SU-DHL-6 (cell line): ENCODE measurements around the gene ANKRD23.

ENCODE experiments used
- H2AFZ ChIP-seq: fragments of 200-600 bp; sonication (generic); 2 replicates; pipeline ENCODE4 v1.6.1; 2014; ENCODE audit warnings: low read depth, mild to moderate bottlenecking, moderate library complexity, mixed read lengths, antibody characterized with exemption, low read length; ENCODE audit not compliant: severe bottlenecking
- H3F3A ChIP-seq: fragments of 200-600 bp; shearing (Covaris generic); 2 replicates; pipeline ENCODE4 v1.6.0; 2016; ENCODE audit warnings: antibody characterized with exemption, mild to moderate bottlenecking; ENCODE audit not compliant: insufficient read depth
- H3K27ac ChIP-seq: fragments of 200-600 bp; sonication (generic); 2 replicates; pipeline ENCODE4 v1.5.1; 2016; ENCODE audit warnings: low read depth, mild to moderate bottlenecking, low read length, moderate library complexity, mixed read lengths
- H3K27me3 ChIP-seq: fragments of 200-600 bp; sonication (generic), shearing (Covaris generic); 2 replicates; pipeline ENCODE4 v1.6.0; 2014; ENCODE audit warnings: mild to moderate bottlenecking, low read length
- H3K36me3 ChIP-seq: fragments of 200-600 bp; sonication (generic); 2 replicates; pipeline ENCODE4 v1.6.1; 2014; ENCODE audit warnings: mild to moderate bottlenecking, low read length, mixed read lengths
- H3K4me2 ChIP-seq: fragments of 300-600, 200-600 bp; shearing (Covaris generic), sonication (generic); 2 replicates; pipeline ENCODE4 v1.6.0; 2014; ENCODE audit warnings: low read length, low read depth, mild to moderate bottlenecking; ENCODE audit not compliant: poor library complexity, severe bottlenecking
- H3K4me3 ChIP-seq: fragments of 200-600 bp; sonication (generic); 2 replicates; pipeline ENCODE4 v1.5.1; 2014; ENCODE audit warnings: antibody characterized with exemption, low read length, mild to moderate bottlenecking, mixed read lengths; ENCODE audit not compliant: insufficient read depth, poor library complexity, severe bottlenecking
- H3K79me2 ChIP-seq: fragments of 200-600 bp; sonication (generic); 2 replicates; pipeline ENCODE4 v1.6.1; 2014; ENCODE audit warnings: mild to moderate bottlenecking, low read length, moderate library complexity; ENCODE audit not compliant: insufficient read depth
- H3K9ac ChIP-seq: fragments of 200-600 bp; sonication (generic); 2 replicates; pipeline ENCODE4 v1.7.0; 2014; ENCODE audit warnings: mild to moderate bottlenecking, low read length
- H3K9me2 ChIP-seq: fragments of 200-600 bp; sonication (generic); replicated peaks from 2 replicates; pipeline ENCODE4 v1.6.1; 2014; ENCODE audit warnings: low read length; ENCODE audit not compliant: insufficient read depth
- H3K9me3 ChIP-seq: fragments of 200-600 bp; sonication (generic); 2 replicates; pipeline ENCODE4 v1.6.1; 2014; ENCODE audit warnings: low read length, mixed read lengths; ENCODE audit not compliant: insufficient read depth
- H4K20me1 ChIP-seq: fragments of 200-600 bp; sonication (generic); 2 replicates; pipeline ENCODE4 v1.6.1; 2014; ENCODE audit warnings: low read depth, mild to moderate bottlenecking, antibody characterized with exemption, low read length, moderate library complexity, mixed read lengths
- CTCF ChIP-seq: fragments of 200-600 bp; sonication (generic); IDR thresholded peaks from one replicate; pipeline ENCODE4 v1.5.1; 2017; ENCODE audit warnings: antibody characterized with exemption, mild to moderate bottlenecking, low read length, moderate library complexity; ENCODE audit not compliant: insufficient read depth, poor library complexity, severe bottlenecking
- EZH2phosphoT487 ChIP-seq: fragments of 200-600 bp; sonication (generic), shearing (Covaris generic); conservative IDR thresholded peaks from 2 replicates; pipeline ENCODE4 v1.6.1; 2018; ENCODE audit warnings: mild to moderate bottlenecking, antibody characterized with exemption, low read length, moderate library complexity, mixed read lengths

The ANKRD23 gene

GRCh38 chr2:96857667-96858372, 14.0 kb upstream of the ANKRD23 start, which contains the start of gene ANKRD39:
Gene ANKRD39, minus strand, starts transcription at chr2:96858016. Its CDS starts 29 bp downstream, at chr2:96857987.
- H3K9ac ChIP-seq = peak within 1 kb of the TSS; percentile 79
- peak within 1 kb of the TSS; percentile 67 for H3K27ac ChIP-seq
- peaks cover 6% of the 10 kb centered on the region; the same call in 1 of the 2 replicates for H3K79me2 ChIP-seq
- H3K27me3 ChIP-seq = no peaks in the 10 kb centered on the region
- peak within 1 kb of the TSS; percentile 78 for H3K4me2 ChIP-seq
- H4K20me1 ChIP-seq = no peaks in the 10 kb centered on the region
- H3K9me3 ChIP-seq = no peaks in the 10 kb centered on the region
- H3K4me3 ChIP-seq = peak within 1 kb of the TSS; percentile 72
- peak; percentile 81 for TF ChIP-seq CTCF
- no peak for TF ChIP-seq EZH2phosphoT487
- peak within 1 kb of the TSS; percentile 87 for H2AFZ ChIP-seq
- no peaks in the 10 kb centered on the region for H3K9me2 ChIP-seq
- no peaks in the 10 kb centered on the region for H3K36me3 ChIP-seq
- no peaks in the 10 kb centered on the region for H3F3A ChIP-seq

- H3K27me3 ChIP-seq = no peaks in the 10 kb centered on the region
- peak overlapping the region; percentile 79 for H3K9ac ChIP-seq
- no peaks in the 10 kb centered on the region for H3K36me3 ChIP-seq
- H3K4me2 ChIP-seq = peak overlapping the region; percentile 78
- no peaks in the 10 kb centered on the region for H3K9me3 ChIP-seq
- peaks cover 6% of the 10 kb centered on the region; the same call in 1 of the 2 replicates for H3K79me2 ChIP-seq
- H3K9me2 ChIP-seq = no peaks in the 10 kb centered on the region
- H3K4me3 ChIP-seq = peak overlapping the region; percentile 72
- no peak for TF ChIP-seq CTCF
- TF ChIP-seq EZH2phosphoT487 = no peak
- H2AFZ ChIP-seq = peak overlapping the region; percentile 87
- peak overlapping the region; percentile 67 for H3K27ac ChIP-seq
- H4K20me1 ChIP-seq = no peaks in the 10 kb centered on the region
- H3F3A ChIP-seq = no peaks in the 10 kb centered on the region
Observed at GRCh38 chr2:96856776-96857666, 13.2 kb upstream of the ANKRD23 start.

GRCh38 chr2:96853321-96853720, 9.5 kb upstream of the ANKRD23 start:
- Histone ChIP-seq H4K20me1 (no peaks in the 10 kb centered on the region), H3K27me3 (no peaks in the 10 kb centered on the region), H3K9ac (no peak overlapping the region), H3K4me3 (no peak overlapping the region), H3K36me3 (no peaks in the 10 kb centered on the region), H3F3A (no peaks in the 10 kb centered on the region), H3K9me2 (no peaks in the 10 kb centered on the region), H2AFZ (no peak overlapping the region), H3K79me2 (peaks cover 6% of the 10 kb centered on the region; the same call in 1 of the 2 replicates), H3K9me3 (no peaks in the 10 kb centered on the region), H3K27ac (no peak overlapping the region), H3K4me2 (no peak overlapping the region)
- TF ChIP-seq EZH2phosphoT487 = no peak
- TF ChIP-seq CTCF = no peak
